Sigmoid colon (tissue), 4 donors: ENCODE data around the gene RNF157.
"Not testable (repeated sequence)": the region's sequence is repeated elsewhere in the genome, so short reads cannot be mapped to it uniquely, and the experiment has no call there.

ENCODE experiments used
- POLR2AphosphoS5 ChIP-seq, 4 donors: sonication (generic); formaldehyde crosslinking; IDR thresholded peaks; one replicate each; pipeline ENCODE4 v1.6.1; 2017; ENCODE audit warnings: antibody characterized with exemption in 4 of 4
- TF ChIP-seq, protein P1 (sequence below), 4 experiments: fragments of 450-650 bp in 3 of 4; fragments of 200-600 bp in 1 of 4; IDR thresholded peaks; one replicate each; pipeline ENCODE4 v1.5.1; 2016 to 2019; ENCODE audit warnings: antibody characterized with exemption in 4 of 4, mild to moderate bottlenecking in 3 of 4, moderate library complexity in 2 of 4

- TF ChIP-seq, protein P1, sequence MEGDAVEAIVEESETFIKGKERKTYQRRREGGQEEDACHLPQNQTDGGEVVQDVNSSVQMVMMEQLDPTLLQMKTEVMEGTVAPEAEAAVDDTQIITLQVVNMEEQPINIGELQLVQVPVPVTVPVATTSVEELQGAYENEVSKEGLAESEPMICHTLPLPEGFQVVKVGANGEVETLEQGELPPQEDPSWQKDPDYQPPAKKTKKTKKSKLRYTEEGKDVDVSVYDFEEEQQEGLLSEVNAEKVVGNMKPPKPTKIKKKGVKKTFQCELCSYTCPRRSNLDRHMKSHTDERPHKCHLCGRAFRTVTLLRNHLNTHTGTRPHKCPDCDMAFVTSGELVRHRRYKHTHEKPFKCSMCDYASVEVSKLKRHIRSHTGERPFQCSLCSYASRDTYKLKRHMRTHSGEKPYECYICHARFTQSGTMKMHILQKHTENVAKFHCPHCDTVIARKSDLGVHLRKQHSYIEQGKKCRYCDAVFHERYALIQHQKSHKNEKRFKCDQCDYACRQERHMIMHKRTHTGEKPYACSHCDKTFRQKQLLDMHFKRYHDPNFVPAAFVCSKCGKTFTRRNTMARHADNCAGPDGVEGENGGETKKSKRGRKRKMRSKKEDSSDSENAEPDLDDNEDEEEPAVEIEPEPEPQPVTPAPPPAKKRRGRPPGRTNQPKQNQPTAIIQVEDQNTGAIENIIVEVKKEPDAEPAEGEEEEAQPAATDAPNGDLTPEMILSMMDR (IDR thresholded peaks at IDR 0.05) = not testable (repeated sequence)
- TF ChIP-seq POLR2AphosphoS5 (IDR thresholded peaks at IDR 0.05) = not testable (repeated sequence)
Measured at GRCh38 chr17:76225373-76226086, 14.8 kb downstream of the RNF157 start.
